Loucy (cell line): ENCODE data around the gene DHRSX.
"Not testable (repeated sequence)": the region's sequence is repeated elsewhere in the genome, so short reads cannot be mapped to it uniquely, and the experiment has no call there.

Source experiments
- H2AFZ ChIP-seq: fragments of 200-600 bp; sonication (generic); 2 replicates; pipeline ENCODE4 v1.6.0; 2016; ENCODE audit warnings: antibody characterized with exemption, mild to moderate bottlenecking, low read length, moderate library complexity
- H3F3A ChIP-seq: fragments of 200-600 bp; 2 replicates; pipeline ENCODE4 v1.6.0; 2016; ENCODE audit warnings: antibody characterized with exemption, low read depth, mild to moderate bottlenecking
- H3K27me3 ChIP-seq: fragments of 200-600 bp; sonication (generic); 2 replicates; pipeline ENCODE4 v1.6.1; 2014; ENCODE audit warnings: low read length, mild to moderate bottlenecking; ENCODE audit not compliant: insufficient read depth, poor library complexity, severe bottlenecking
- H3K36me3 ChIP-seq: fragments of 200-600 bp; sonication (generic); 2 replicates; pipeline ENCODE4 v1.6.1; 2016; ENCODE audit warnings: low read length; ENCODE audit not compliant: insufficient read depth
- H3K4me1 ChIP-seq: fragments of 200-600 bp; sonication (generic); 2 replicates; pipeline ENCODE4 v1.5.1; 2014; ENCODE audit warnings: low read length, mild to moderate bottlenecking; ENCODE audit not compliant: insufficient read depth, poor library complexity, severe bottlenecking
- H3K4me2 ChIP-seq: fragments of 200-600 bp; sonication (generic); 2 replicates; pipeline ENCODE4 v1.6.0; 2014; ENCODE audit warnings: antibody characterized with exemption, low read length, low read depth, mild to moderate bottlenecking; ENCODE audit not compliant: poor library complexity, severe bottlenecking
- H3K4me3 ChIP-seq: fragments of 200-600 bp; sonication (generic); 2 replicates; pipeline ENCODE4 v1.5.1; 2014; ENCODE audit warnings: low read length, mild to moderate bottlenecking, mixed read lengths; ENCODE audit not compliant: poor library complexity, severe bottlenecking
- H3K79me2 ChIP-seq: fragments of 200-600 bp; sonication (generic); 2 replicates; pipeline ENCODE4 v1.6.1; 2014; ENCODE audit warnings: low read length; ENCODE audit not compliant: insufficient read depth
- H3K9ac ChIP-seq: fragments of 200-600 bp; sonication (generic); 2 replicates; pipeline ENCODE4 v1.6.0; 2014; ENCODE audit warnings: mild to moderate bottlenecking, low read depth, low read length, moderate library complexity; ENCODE audit not compliant: poor library complexity, severe bottlenecking
- H3K9me2 ChIP-seq: fragments of 200-600 bp; sonication (generic); replicated peaks from 2 replicates; pipeline ENCODE4 v1.6.1; 2016; ENCODE audit warnings: low read depth, low read length, mixed read lengths
- H3K9me3 ChIP-seq: fragments of 200-600 bp; sonication (generic); 2 replicates; pipeline ENCODE4 v1.6.1; 2014; ENCODE audit warnings: mild to moderate bottlenecking, antibody characterized with exemption, low read length, low read depth; ENCODE audit not compliant: insufficient read depth
- H4K20me1 ChIP-seq: fragments of 200-600 bp; sonication (generic); 2 replicates; pipeline ENCODE4 v1.6.0; 2014; ENCODE audit warnings: antibody characterized with exemption, low read length, mild to moderate bottlenecking; ENCODE audit not compliant: insufficient read depth, poor library complexity, severe bottlenecking
- CTCF ChIP-seq: fragments of 200-600 bp; sonication (generic); conservative IDR thresholded peaks from 2 replicates; pipeline ENCODE4 v1.5.1; 2014; ENCODE audit warnings: mild to moderate bottlenecking, antibody characterized with exemption, low read length
- EZH2phosphoT487 ChIP-seq: fragments of 200-600 bp; IDR thresholded peaks from 2 replicates; pipeline ENCODE4 v1.6.1; 2018; ENCODE audit warnings: antibody characterized with exemption, mild to moderate bottlenecking, moderate library complexity, borderline replicate concordance

The DHRSX gene

GRCh38 chrX:2536141-2536540 is 35.4 kb upstream of the DHRSX start:
- no peak overlapping the region for H3K9ac ChIP-seq
- H2AFZ ChIP-seq, result no peak overlapping the region
- H3K4me3 ChIP-seq, result no peak overlapping the region
- TF ChIP-seq EZH2phosphoT487, result no peak
- TF ChIP-seq CTCF, result no peak
- no peaks in the 10 kb centered on the region for H3K4me1 ChIP-seq
- H4K20me1 ChIP-seq, result no peaks in the 10 kb centered on the region
- no peaks in the 10 kb centered on the region for H3K27me3 ChIP-seq
- no peaks in the 10 kb centered on the region for H3F3A ChIP-seq
- no peak overlapping the region for H3K4me2 ChIP-seq
- no peaks in the 10 kb centered on the region for H3K9me3 ChIP-seq
- no peaks in the 10 kb centered on the region for H3K79me2 ChIP-seq
- no peaks in the 10 kb centered on the region for H3K9me2 ChIP-seq
- no peaks in the 10 kb centered on the region for H3K36me3 ChIP-seq

GRCh38 chrX:2534261-2535021 is 33.7 kb upstream of the DHRSX start:
- not testable (repeated sequence) for H2AFZ ChIP-seq, H3K9me2 ChIP-seq, H3K36me3 ChIP-seq, H3K79me2 ChIP-seq, H3K4me2 ChIP-seq, H3K27me3 ChIP-seq, H3K9me3 ChIP-seq, H4K20me1 ChIP-seq, H3F3A ChIP-seq, H3K9ac ChIP-seq, H3K4me1 ChIP-seq, H3K4me3 ChIP-seq

GRCh38 chrX:2533424-2533823 is 32.6 kb upstream of the DHRSX start:
- no peaks in the 10 kb centered on the region for H3K27me3 ChIP-seq
- H3K4me1 ChIP-seq, result no peaks in the 10 kb centered on the region
- H4K20me1 ChIP-seq, result no peaks in the 10 kb centered on the region
- no peak overlapping the region for H3K9ac ChIP-seq
- no peaks in the 10 kb centered on the region for H3K9me2 ChIP-seq
- H3K4me3 ChIP-seq, result no peak overlapping the region
- no peak overlapping the region for H2AFZ ChIP-seq
- no peak for TF ChIP-seq EZH2phosphoT487
- no peaks in the 10 kb centered on the region for H3K9me3 ChIP-seq
- no peak overlapping the region for H3K4me2 ChIP-seq
- H3K36me3 ChIP-seq, result no peaks in the 10 kb centered on the region
- no peaks in the 10 kb centered on the region for H3F3A ChIP-seq
- no peaks in the 10 kb centered on the region for H3K79me2 ChIP-seq

GRCh38 chrX:2526390-2526789 is 25.6 kb upstream of the DHRSX start:
- Histone ChIP-seq H3F3A (no peaks in the 10 kb centered on the region), H3K9me3 (no peaks in the 10 kb centered on the region), H3K9me2 (no peaks in the 10 kb centered on the region), H4K20me1 (no peaks in the 10 kb centered on the region), H3K4me2 (no peak overlapping the region), H3K27me3 (no peaks in the 10 kb centered on the region), H3K4me1 (no peaks in the 10 kb centered on the region), H3K79me2 (no peaks in the 10 kb centered on the region), H3K9ac (no peak overlapping the region), H2AFZ (no peak overlapping the region), H3K36me3 (no peaks in the 10 kb centered on the region), H3K4me3 (no peak overlapping the region)
- TF ChIP-seq EZH2phosphoT487 (no peak), CTCF (no peak)
